ENCODE results near the gene ONECUT2. TPM values are rescaled to one million over a fixed set of nuclear protein-coding genes. Genes with fewer than 3 reads are reported as not detected.

The ONECUT2 gene
- total RNA-seq, 3 donors from 2014 or later: 0.03 to 0.05 (median 0.03) TPM

Other genes starting within 250 kb of the ONECUT2 start
- gene ST8SIA3, start 82.8 kb upstream of the ONECUT2 start, total RNA-seq: not detected
- 10 to 100 TPM; 14.7 to 18.7 (median 17.8) TPM for gene FECH, start 151.3 kb downstream of the ONECUT2 start, total RNA-seq
- gene NARS1, start 186.5 kb downstream of the ONECUT2 start, total RNA-seq: 100 to 1,000 TPM; 142 to 152 (median 151) TPM